Kidney epithelial cell (primary cell): Measurements from ENCODE around the gene UCK2. TPM values are rescaled to one million over a fixed set of nuclear protein-coding genes. Genes with fewer than 3 reads are reported as not detected.

Experiments used
- DNase-seq: peaks from one replicate; pipeline ENCODE4 v3.0.0-alpha.2; 2010; ENCODE audit warnings: low read depth
- H3K27me3 ChIP-seq: 2 replicates; pipeline ENCODE4 v1.6.0; 2011; ENCODE audit warnings: low read length; ENCODE audit not compliant: control insufficient read depth, insufficient read depth
- H3K36me3 ChIP-seq: 2 replicates; pipeline ENCODE4 v1.5.1; 2011; ENCODE audit warnings: low read length; ENCODE audit not compliant: control insufficient read depth, insufficient read depth
- H3K4me3 ChIP-seq: 2 replicates; pipeline ENCODE4 v1.5.1; 2011; ENCODE audit warnings: low read depth, mild to moderate bottlenecking, control low read depth, low read length
- CTCF ChIP-seq: IDR thresholded peaks from 2 replicates; pipeline ENCODE4 v1.5.1; 2011; ENCODE audit warnings: mild to moderate bottlenecking, moderate library complexity, low read length, control low read depth, inconsistent platforms; ENCODE audit not compliant: insufficient read depth, poor library complexity, severe bottlenecking
- total RNA-seq: library from RNA; depleted of rRNA; stranded (reverse); fragments of >200 nt; gene quantifications from 2 replicates; pipeline ENCODE4 v1.2.3, GENCODE V29; 2015

The UCK2 gene
- total RNA-seq, 1 donor from 2014 or later = 81.9 TPM

DNA sequence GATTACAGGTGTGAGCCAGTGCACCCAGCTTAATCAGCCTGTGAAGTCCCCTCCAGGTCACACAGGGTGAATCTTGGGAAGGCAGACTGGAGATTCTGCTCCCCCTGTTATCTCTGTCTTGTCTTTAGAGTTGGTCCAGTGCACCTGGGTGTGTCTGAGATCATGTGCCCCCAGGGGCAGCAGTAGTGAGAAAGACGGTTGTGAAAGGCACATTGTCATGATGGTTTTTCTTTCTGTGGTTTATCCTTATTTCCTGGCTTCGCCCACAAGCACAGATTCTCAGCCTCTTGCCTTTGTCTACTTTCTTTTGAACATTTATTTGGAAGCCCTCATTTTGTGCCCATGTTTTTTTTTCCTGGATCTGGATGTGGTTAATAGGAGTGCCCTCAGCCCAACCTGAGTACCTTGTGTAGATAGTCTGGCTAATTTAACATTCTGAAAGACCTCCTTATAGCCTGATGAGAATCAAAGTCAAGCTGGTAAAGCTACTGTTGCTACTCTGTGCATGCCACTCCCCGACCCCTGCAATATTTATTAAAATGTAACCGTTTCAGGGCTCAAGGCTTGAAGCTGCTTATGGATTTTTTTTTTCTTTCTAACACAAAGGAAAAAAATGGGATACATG is 23.7 kb downstream of the UCK2 start:
- no peak for TF ChIP-seq CTCF
- DNase-seq = peak; percentile 49
- Histone ChIP-seq H3K27me3 (no peaks in the 10 kb centered on the region), H3K4me3 (no peak overlapping the region), H3K36me3 (no peaks in the 10 kb centered on the region)

DNA sequence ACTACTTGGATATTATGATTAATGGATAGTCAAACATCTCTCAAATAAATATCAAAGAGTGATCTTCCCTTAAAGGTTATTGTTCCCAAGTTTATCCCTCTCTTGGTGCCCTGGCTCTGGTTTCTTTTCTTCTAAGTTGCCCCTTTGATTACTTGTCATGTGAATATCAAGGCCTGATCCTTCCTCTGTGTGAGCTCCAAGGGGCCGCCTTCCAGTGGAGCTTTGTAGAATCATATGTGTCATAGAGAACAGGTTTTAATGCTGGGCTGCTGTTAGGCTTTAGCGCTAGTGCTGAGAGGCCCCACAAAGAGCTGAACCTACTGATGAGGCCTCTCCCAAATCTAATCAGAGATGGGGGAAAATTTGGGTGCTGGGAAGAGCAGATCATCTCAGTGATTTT is 25.5 kb downstream of the UCK2 start:
- Histone ChIP-seq H3K27me3 (no peaks in the 10 kb centered on the region), H3K36me3 (no peaks in the 10 kb centered on the region), H3K4me3 (no peak overlapping the region)
- DNase-seq = no peak
- TF ChIP-seq CTCF = no peak

GRCh38 chr1:165853528-165854075 is 26.2 kb downstream of the UCK2 start:
- no peaks in the 10 kb centered on the region for H3K36me3 ChIP-seq
- DNase-seq = no peak
- no peak for TF ChIP-seq CTCF
- no peaks in the 10 kb centered on the region for H3K27me3 ChIP-seq
- no peak overlapping the region for H3K4me3 ChIP-seq

- Histone ChIP-seq H3K27me3 (no peaks in the 10 kb centered on the region), H3K4me3 (no peak overlapping the region), H3K36me3 (no peaks in the 10 kb centered on the region)
- no peak for TF ChIP-seq CTCF
- peak; percentile 72 for DNase-seq
These were observed 26.9 kb downstream of the UCK2 start for GRCh38 chr1:165854101-165854845.

DNA sequence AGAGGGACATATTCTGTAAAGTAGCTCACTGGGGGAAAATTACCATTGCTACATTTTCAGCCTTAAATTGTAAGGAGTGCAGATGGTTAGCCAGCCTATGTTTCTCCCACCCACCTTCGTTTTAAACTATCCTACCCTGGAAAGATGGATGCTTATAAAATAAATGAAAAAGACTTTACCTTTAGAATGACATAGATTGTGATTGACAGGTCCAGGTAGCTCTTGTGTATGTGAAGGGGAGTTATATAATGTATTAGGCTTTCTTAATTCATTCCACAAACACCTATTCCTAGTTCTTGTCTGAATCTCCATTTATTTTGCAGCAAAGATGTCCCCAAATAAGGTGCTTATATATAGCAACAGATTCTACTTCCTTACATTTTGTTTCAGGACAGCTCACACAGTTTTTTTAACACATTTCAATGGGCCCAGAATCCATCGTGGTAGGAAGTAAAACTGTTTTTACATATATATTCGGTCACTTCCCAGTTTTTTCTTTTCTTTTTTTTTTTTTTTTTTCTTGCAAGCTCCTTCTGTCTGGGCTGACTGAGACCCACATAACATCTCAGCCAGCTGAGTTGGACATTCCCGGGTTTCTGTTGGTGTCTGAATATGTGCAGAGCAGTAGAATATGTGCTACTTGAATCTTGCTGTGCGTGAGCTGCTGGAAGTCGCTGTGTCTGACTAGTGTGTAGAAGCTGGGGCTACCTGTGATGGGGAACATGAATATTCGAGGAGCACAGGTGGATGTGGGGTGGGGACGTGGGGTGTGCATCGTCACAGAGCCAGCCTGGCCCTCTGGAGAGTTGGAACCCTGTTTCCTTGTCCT is 27.8 kb downstream of the UCK2 start:
- no peak for DNase-seq
- no peaks in the 10 kb centered on the region for H3K27me3 ChIP-seq
- no peak overlapping the region for H3K4me3 ChIP-seq
- no peaks in the 10 kb centered on the region for H3K36me3 ChIP-seq
- TF ChIP-seq CTCF = no peak
